Lower lobe of right lung (tissue), 2 donors: ENCODE data around the gene NRXN3. TPM values are rescaled to one million over a fixed set of nuclear protein-coding genes. Genes with fewer than 3 reads are reported as not detected.

Source experiments
- ATAC-seq, 2 donors: fragments of 200-7000 bp; cut with Tn5 transposase; one replicate each; pipeline ENCODE4 v1.9.1; 2020 to 2022; ENCODE audit warnings: mild to moderate bottlenecking in 2 of 2, moderate library complexity in 2 of 2
- DNase-seq: peaks from one replicate; pipeline ENCODE4 v3.0.0-alpha.2; 2020
- H3K27ac ChIP-seq: fragments of 200-600 bp; one replicate; pipeline ENCODE4 v1.8.0; 2022
- H3K27me3 ChIP-seq: fragments of 200-600 bp; one replicate; pipeline ENCODE4 v1.8.0; 2022; ENCODE audit warnings: low read depth
- H3K36me3 ChIP-seq: fragments of 200-600 bp; one replicate; pipeline ENCODE4 v1.8.0; 2022; ENCODE audit warnings: mild to moderate bottlenecking
- H3K4me1 ChIP-seq: fragments of 200-600 bp; one replicate; pipeline ENCODE4 v1.8.0; 2022
- H3K4me3 ChIP-seq: fragments of 200-600 bp; one replicate; pipeline ENCODE4 v1.8.0; 2022; ENCODE audit warnings: mild to moderate bottlenecking
- H3K9me3 ChIP-seq: fragments of 200-600 bp; one replicate; pipeline ENCODE4 v1.8.0; 2022
- CTCF ChIP-seq: fragments of 200-600 bp; IDR thresholded peaks from one replicate; pipeline ENCODE4 v1.8.0; 2022; ENCODE audit warnings: antibody characterized with exemption, mild to moderate bottlenecking
- intact Hi-C: fragments of 100-400 bp; cut with DNase I; formaldehyde crosslinking; loops from one replicate; pipeline ENCODE4 v1.11.0; 2022
- total RNA-seq: library from RNA; stranded (reverse); fragmentation: NEBNext Ultra II Directional; extraction: Animal tissue kit (Norgen Biotek cat#: 25700); gene quantifications from one replicate; pipeline ENCODE4 v1.2.1, GENCODE V29; 2021
- donor health status: DM: no; HTN: yes; CAD: no; lungs with severe emphysema.

NRXN3 gene
- total RNA-seq, 1 donor from 2014 or later = 9.0 TPM

GRCh38 chr14:79467835-79468234 is 1297.7 kb downstream of the NRXN3 start:
- intact Hi-C loops = no loop called here
- Histone ChIP-seq H3K9me3 (no peaks in the 10 kb centered on the region), H3K27ac (no peak overlapping the region), H3K27me3 (no peaks in the 10 kb centered on the region), H3K36me3 (no peaks in the 10 kb centered on the region), H3K4me1 (no peaks in the 10 kb centered on the region), H3K4me3 (no peak overlapping the region)
- DNase-seq = no peak
- TF ChIP-seq CTCF = no peak
- no peak for ATAC-seq

- Histone ChIP-seq H3K36me3 (no peaks in the 10 kb centered on the region), H3K4me3 (no peak overlapping the region), H3K27me3 (no peaks in the 10 kb centered on the region), H3K9me3 (no peaks in the 10 kb centered on the region), H3K27ac (no peak overlapping the region), H3K4me1 (no peaks in the 10 kb centered on the region)
- no peak for ATAC-seq
- TF ChIP-seq CTCF = no peak
- no peak for DNase-seq
- intact Hi-C loops = no loop called here
These were observed 1298.3 kb downstream of the NRXN3 start for GRCh38 chr14:79468486-79468885.

DNA sequence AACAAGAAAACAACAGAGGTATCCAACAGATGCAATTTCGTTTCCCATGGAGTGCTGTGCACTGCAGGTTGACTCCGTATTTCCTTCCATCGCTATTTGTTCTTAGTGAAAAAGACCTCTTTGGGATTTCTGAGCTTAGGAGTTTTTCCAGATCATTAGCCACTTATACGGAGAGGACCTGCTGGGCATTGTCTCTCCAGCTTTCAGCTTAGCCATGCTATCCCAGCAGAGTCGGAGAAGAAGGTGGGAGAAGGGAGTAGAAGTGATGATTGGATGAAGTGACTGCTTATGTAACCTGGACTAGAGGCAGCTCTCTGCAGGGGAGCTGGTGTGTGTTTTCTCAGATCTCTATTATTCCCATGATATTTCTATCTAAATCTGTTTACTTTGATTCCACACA is 1303.5 kb downstream of the NRXN3 start:
- no peak for TF ChIP-seq CTCF
- no peak overlapping the region for H3K4me3 ChIP-seq
- H3K36me3 ChIP-seq = no peaks in the 10 kb centered on the region
- DNase-seq (no peak), ATAC-seq (no peak)
- H3K27me3 ChIP-seq = no peaks in the 10 kb centered on the region
- intact Hi-C loops = no loop called here
- no peaks in the 10 kb centered on the region for H3K9me3 ChIP-seq
- H3K4me1 ChIP-seq = no peaks in the 10 kb centered on the region
- no peak overlapping the region for H3K27ac ChIP-seq

- H3K4me1 ChIP-seq = no peaks in the 10 kb centered on the region
- no peaks in the 10 kb centered on the region for H3K36me3 ChIP-seq
- intact Hi-C loops = no loop called here
- H3K27me3 ChIP-seq = no peaks in the 10 kb centered on the region
- no peak overlapping the region for H3K27ac ChIP-seq
- no peak overlapping the region for H3K4me3 ChIP-seq
- ATAC-seq = no peak
- TF ChIP-seq CTCF = no peak
- DNase-seq = no peak
- H3K9me3 ChIP-seq = no peaks in the 10 kb centered on the region
These were observed 1305.8 kb downstream of the NRXN3 start for GRCh38 chr14:79475887-79476532.

DNA sequence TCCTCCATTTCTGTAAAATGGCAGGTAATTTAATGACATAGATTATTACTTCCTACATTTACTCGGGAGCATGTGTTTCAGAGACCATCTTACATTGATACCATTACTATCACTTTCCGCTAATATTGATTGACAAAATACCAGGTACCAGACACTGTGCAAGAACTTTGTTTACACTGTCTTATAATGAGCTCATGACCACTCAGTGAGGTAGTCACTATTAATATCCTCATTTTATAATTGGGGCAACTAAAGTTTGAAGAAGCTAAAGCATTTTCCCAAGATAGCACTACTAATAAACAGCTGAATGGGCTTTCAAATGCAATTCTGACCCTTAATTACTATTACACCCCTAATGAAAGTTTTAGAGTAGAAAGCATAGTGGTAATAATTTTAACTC is 1306.4 kb downstream of the NRXN3 start:
- H3K27ac ChIP-seq = no peak overlapping the region
- DNase-seq (no peak), ATAC-seq (no peak)
- TF ChIP-seq CTCF = no peak
- H3K4me3 ChIP-seq = no peak overlapping the region
- H3K9me3 ChIP-seq = no peaks in the 10 kb centered on the region
- intact Hi-C loops = no loop called here
- H3K36me3 ChIP-seq = no peaks in the 10 kb centered on the region
- no peaks in the 10 kb centered on the region for H3K4me1 ChIP-seq
- H3K27me3 ChIP-seq = no peaks in the 10 kb centered on the region
